Upper lobe of right lung (tissue), 1 donor: ENCODE data around the gene VRK2. TPM values are rescaled to one million over a fixed set of nuclear protein-coding genes. Genes with fewer than 3 reads are reported as not detected.

ENCODE experiments used
- ATAC-seq: fragments of 200-7000 bp; cut with Tn5 transposase; one replicate; pipeline ENCODE4 v1.9.1; 2020; ENCODE audit warnings: mild to moderate bottlenecking, moderate library complexity
- DNase-seq: peaks from one replicate; pipeline ENCODE4 v3.0.0-alpha.2; 2020
- H3K27ac ChIP-seq: fragments of 200-600 bp; one replicate; pipeline ENCODE4 v1.8.0; 2022
- H3K27me3 ChIP-seq: fragments of 200-600 bp; one replicate; pipeline ENCODE4 v1.8.0; 2022; ENCODE audit warnings: mild to moderate bottlenecking
- H3K36me3 ChIP-seq: fragments of 200-600 bp; one replicate; pipeline ENCODE4 v1.8.0; 2022
- H3K4me1 ChIP-seq: fragments of 200-600 bp; one replicate; pipeline ENCODE4 v1.8.0; 2022
- H3K4me3 ChIP-seq: fragments of 200-600 bp; one replicate; pipeline ENCODE4 v1.8.0; 2022; ENCODE audit warnings: mild to moderate bottlenecking
- H3K9me3 ChIP-seq: fragments of 200-600 bp; one replicate; pipeline ENCODE4 v1.8.0; 2022
- intact Hi-C: fragments of 100-400 bp; cut with DNase I; formaldehyde crosslinking; loops from one replicate; pipeline ENCODE4 v1.11.0; 2022
- total RNA-seq: library from RNA; stranded (reverse); fragmentation: NEBNext Ultra II Directional; extraction: Animal tissue kit (Norgen Biotek cat#: 25700); gene quantifications from one replicate; pipeline ENCODE4 v1.2.1, GENCODE V29; 2021
- TF ChIP-seq, protein P1 (sequence below): fragments of 200-600 bp; IDR thresholded peaks from one replicate; pipeline ENCODE4 v1.8.0; 2022; ENCODE audit warnings: antibody characterized with exemption
- donor health status: DM: no; HTN: yes; CAD: no; lungs with severe emphysema.

VRK2 gene
- total RNA-seq, 1 donor from 2014 or later: 23.8 TPM

DNA sequence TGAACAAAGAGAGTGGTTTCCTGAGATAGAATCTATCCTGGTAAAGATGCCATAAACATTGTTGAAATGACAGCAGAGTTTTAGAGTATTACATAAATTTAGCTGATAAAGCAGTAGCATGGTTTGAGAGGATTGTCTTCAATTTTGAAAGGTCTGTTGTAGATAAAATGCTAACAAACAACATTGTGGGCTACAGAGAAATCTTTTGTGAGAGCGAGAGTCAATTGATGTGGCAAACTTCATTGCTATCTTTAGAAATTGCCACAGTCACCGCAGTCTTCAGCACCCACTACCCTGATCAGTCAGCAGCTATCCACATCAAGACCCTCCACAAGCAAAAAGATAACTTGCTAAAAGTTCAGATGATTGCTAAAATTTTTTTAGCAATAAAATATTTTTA is 17.5 kb downstream of the VRK2 start:
- no peak overlapping the region for H3K4me3 ChIP-seq
- no peak for ATAC-seq
- intact Hi-C loops: no loop called here
- no peaks in the 10 kb centered on the region for H3K4me1 ChIP-seq
- peaks cover 8% of the 10 kb centered on the region for H3K36me3 ChIP-seq
- TF ChIP-seq, protein P1, sequence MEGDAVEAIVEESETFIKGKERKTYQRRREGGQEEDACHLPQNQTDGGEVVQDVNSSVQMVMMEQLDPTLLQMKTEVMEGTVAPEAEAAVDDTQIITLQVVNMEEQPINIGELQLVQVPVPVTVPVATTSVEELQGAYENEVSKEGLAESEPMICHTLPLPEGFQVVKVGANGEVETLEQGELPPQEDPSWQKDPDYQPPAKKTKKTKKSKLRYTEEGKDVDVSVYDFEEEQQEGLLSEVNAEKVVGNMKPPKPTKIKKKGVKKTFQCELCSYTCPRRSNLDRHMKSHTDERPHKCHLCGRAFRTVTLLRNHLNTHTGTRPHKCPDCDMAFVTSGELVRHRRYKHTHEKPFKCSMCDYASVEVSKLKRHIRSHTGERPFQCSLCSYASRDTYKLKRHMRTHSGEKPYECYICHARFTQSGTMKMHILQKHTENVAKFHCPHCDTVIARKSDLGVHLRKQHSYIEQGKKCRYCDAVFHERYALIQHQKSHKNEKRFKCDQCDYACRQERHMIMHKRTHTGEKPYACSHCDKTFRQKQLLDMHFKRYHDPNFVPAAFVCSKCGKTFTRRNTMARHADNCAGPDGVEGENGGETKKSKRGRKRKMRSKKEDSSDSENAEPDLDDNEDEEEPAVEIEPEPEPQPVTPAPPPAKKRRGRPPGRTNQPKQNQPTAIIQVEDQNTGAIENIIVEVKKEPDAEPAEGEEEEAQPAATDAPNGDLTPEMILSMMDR: no peak
- H3K27ac ChIP-seq: no peak overlapping the region
- DNase-seq: no peak
- H3K27me3 ChIP-seq: no peaks in the 10 kb centered on the region
- no peaks in the 10 kb centered on the region for H3K9me3 ChIP-seq

DNA sequence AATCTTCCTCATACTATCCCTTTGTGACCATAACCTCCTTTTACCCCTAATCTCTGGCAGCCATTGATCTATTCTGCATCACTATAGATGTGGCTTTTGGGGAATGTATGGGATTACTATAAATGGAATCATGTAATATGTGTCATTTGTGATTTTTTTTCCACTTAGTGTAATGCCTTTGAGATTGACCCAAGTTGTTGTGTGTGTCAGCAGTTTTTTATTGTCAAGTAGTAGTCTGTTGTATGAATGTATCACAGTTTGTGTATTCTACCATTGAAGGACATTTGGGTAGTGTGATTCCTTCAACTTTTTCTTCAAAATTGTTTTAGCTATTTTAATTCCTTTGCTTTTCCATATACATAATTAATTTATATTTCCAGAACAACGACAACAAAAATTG is 18.6 kb downstream of the VRK2 start:
- Histone ChIP-seq H3K27me3 (no peaks in the 10 kb centered on the region), H3K4me1 (no peaks in the 10 kb centered on the region), H3K36me3 (peaks cover 6% of the 10 kb centered on the region), H3K4me3 (no peak overlapping the region), H3K27ac (no peak overlapping the region), H3K9me3 (no peaks in the 10 kb centered on the region)
- no peak for ATAC-seq
- TF ChIP-seq, protein P1: no peak
- intact Hi-C loops: no loop called here
- no peak for DNase-seq

DNA sequence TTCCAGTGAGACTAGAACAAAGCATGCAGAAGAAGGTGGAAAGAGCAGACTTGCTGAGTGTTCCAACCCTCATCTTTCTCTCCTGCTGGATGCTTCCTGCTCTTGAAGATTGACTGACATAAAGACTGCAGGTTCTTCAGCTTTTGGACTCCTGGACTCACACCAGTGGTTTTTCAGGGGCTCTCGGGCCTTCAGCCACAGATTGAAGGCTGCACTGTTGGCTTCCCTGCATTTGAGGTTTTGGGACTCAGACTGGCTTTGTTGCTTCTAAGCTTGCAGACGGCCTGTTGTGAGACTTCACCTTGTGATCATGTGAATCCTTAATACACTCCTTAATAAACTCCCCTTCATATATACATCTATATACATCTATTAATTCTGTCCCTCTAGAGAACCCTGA is 20.4 kb downstream of the VRK2 start:
- Histone ChIP-seq H3K9me3 (peaks cover 3% of the 10 kb centered on the region), H3K36me3 (peaks cover 6% of the 10 kb centered on the region), H3K27me3 (no peaks in the 10 kb centered on the region), H3K4me1 (no peaks in the 10 kb centered on the region), H3K27ac (no peak overlapping the region), H3K4me3 (no peak overlapping the region)
- TF ChIP-seq, protein P1: no peak
- intact Hi-C loops: no loop called here
- DNase-seq: no peak
- ATAC-seq: no peak

DNA sequence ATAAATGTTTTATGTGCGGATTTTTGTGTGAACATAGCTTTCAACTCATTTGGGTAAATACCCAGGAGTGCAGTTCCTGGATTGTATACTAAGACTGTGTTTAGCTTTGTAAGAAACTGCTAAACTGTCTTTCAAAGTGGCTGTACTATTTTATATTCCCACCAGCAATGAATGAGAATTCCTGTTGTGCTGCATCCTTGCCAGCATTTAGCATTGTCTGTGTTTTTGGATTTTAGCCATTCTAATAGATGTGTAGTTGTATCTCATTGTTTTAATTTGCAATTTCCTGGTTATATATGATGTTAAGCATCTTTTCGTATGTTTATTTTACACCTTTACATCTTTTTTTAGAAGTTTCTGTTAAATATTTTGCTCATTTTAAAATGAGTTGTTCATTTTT is 24.2 kb downstream of the VRK2 start:
- ATAC-seq (no peak), DNase-seq (no peak)
- TF ChIP-seq, protein P1: no peak
- Histone ChIP-seq H3K9me3 (peaks cover 3% of the 10 kb centered on the region), H3K27ac (no peak overlapping the region), H3K4me3 (no peak overlapping the region), H3K27me3 (no peaks in the 10 kb centered on the region), H3K4me1 (no peaks in the 10 kb centered on the region), H3K36me3 (peaks cover 6% of the 10 kb centered on the region)
- intact Hi-C loops: no loop called here

DNA sequence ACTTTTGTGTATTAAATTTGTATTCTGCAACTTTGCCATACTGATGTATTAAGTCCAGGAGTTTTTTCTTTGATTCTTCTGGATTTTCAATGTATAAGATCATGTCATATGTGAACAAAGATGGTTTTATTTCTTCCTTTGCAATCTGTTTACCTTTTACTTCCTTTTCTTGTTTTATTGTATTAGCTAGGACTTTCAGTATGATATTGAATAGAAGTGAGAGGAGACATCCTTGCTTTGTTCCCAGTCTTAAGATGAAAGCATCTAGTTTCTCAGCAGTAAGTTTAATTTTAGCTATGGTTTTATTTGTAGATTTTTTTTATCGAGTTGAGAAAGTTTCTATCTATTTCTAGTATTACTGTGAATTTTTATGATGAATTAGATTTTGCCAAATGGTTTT is 25.5 kb downstream of the VRK2 start:
- no peaks in the 10 kb centered on the region for H3K27me3 ChIP-seq
- no peak for ATAC-seq
- peaks cover 3% of the 10 kb centered on the region for H3K9me3 ChIP-seq
- H3K4me3 ChIP-seq: no peak overlapping the region
- TF ChIP-seq, protein P1: no peak
- intact Hi-C loops: no loop called here
- no peaks in the 10 kb centered on the region for H3K4me1 ChIP-seq
- H3K27ac ChIP-seq: no peak overlapping the region
- H3K36me3 ChIP-seq: peaks cover 6% of the 10 kb centered on the region
- no peak for DNase-seq

DNA sequence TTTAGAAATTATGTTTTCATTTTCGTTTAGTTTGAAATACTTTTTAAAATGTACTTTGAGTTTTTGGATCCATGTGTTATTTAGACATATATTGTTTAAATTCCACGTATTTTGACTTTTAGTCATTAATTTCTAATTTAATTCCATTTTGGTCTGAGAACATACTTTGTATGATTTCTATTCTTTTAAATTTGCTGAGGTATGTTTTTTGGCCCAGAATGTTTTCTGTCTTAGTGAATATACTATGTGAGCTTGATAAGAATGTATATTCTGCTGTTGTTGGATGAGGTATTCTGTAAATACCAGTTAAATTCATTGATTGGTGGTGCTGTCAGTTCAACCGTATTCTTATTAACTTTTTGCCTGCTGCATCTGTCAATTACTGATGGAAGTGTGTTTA is 26.4 kb downstream of the VRK2 start:
- H3K4me1 ChIP-seq: no peaks in the 10 kb centered on the region
- H3K27me3 ChIP-seq: no peaks in the 10 kb centered on the region
- no peak for DNase-seq
- TF ChIP-seq, protein P1: no peak
- no peak overlapping the region for H3K4me3 ChIP-seq
- intact Hi-C loops: no loop called here
- peaks cover 3% of the 10 kb centered on the region for H3K9me3 ChIP-seq
- ATAC-seq: no peak
- H3K36me3 ChIP-seq: peaks cover 6% of the 10 kb centered on the region
- no peak overlapping the region for H3K27ac ChIP-seq
